ENCODE data around the gene F2RL3.

Gene F2RL3

GRCh38 chr19:16888629-16889365 lies at the start of gene F2RL3:
Gene F2RL3, plus strand, starts transcription at chr19:16888999. Its CDS starts 191 bp downstream, at chr19:16889190.
- no peak for DNase-seq (ENCODE audit: low read depth)

GRCh38 chr19:16841391-16841926 lies 47.3 kb upstream of the F2RL3 start:
- DNase-seq (ENCODE audit: low read depth), result no peak

- no peak for DNase-seq (ENCODE audit: low read depth)
These were observed 41.9 kb upstream of the F2RL3 start for GRCh38 chr19:16846901-16847300.

GRCh38 chr19:16847430-16847829 lies 41.4 kb upstream of the F2RL3 start:
- no peak for DNase-seq (ENCODE audit: low read depth)

- peak; percentile 65 for DNase-seq (ENCODE audit: low read depth)
These were observed 39.6 kb upstream of the F2RL3 start for GRCh38 chr19:16849168-16849567.

GRCh38 chr19:16850133-16850532 lies 38.7 kb upstream of the F2RL3 start:
- no peak for DNase-seq (ENCODE audit: low read depth)

- DNase-seq (ENCODE audit: low read depth), result no peak
These were observed 37.6 kb upstream of the F2RL3 start for GRCh38 chr19:16851031-16851712.

GRCh38 chr19:16853066-16853465 lies 35.7 kb upstream of the F2RL3 start:
- no peak for DNase-seq (ENCODE audit: low read depth)

- no peak for DNase-seq (ENCODE audit: low read depth)
These were observed 32.7 kb upstream of the F2RL3 start for GRCh38 chr19:16856091-16856490.

- no peak for DNase-seq (ENCODE audit: low read depth)
These were observed 29.2 kb upstream of the F2RL3 start for GRCh38 chr19:16859626-16860025.

- DNase-seq (ENCODE audit: low read depth), result peak; percentile 83
These were observed 28.7 kb upstream of the F2RL3 start for GRCh38 chr19:16860118-16860517.

- DNase-seq (ENCODE audit: low read depth), result no peak
These were observed 27.8 kb upstream of the F2RL3 start for GRCh38 chr19:16861011-16861410.

- no peak for DNase-seq (ENCODE audit: low read depth)
These were observed 27.0 kb upstream of the F2RL3 start for GRCh38 chr19:16861834-16862233.

- no peak for DNase-seq (ENCODE audit: low read depth)
These were observed 25.9 kb upstream of the F2RL3 start for GRCh38 chr19:16862826-16863415.

GRCh38 chr19:16867211-16867610 lies 21.6 kb upstream of the F2RL3 start:
- DNase-seq (ENCODE audit: low read depth), result no peak

- DNase-seq (ENCODE audit: low read depth), result no peak
These were observed 20.2 kb upstream of the F2RL3 start for GRCh38 chr19:16868423-16869130.

GRCh38 chr19:16869331-16869972 lies 19.3 kb upstream of the F2RL3 start:
- DNase-seq (ENCODE audit: low read depth), result no peak

- DNase-seq (ENCODE audit: low read depth), result no peak
These were observed 16.9 kb upstream of the F2RL3 start for GRCh38 chr19:16871871-16872270.

- no peak for DNase-seq (ENCODE audit: low read depth)
These were observed 16.1 kb upstream of the F2RL3 start for GRCh38 chr19:16872728-16873127.

GRCh38 chr19:16873594-16873993 lies 15.2 kb upstream of the F2RL3 start:
- no peak for DNase-seq (ENCODE audit: low read depth)

GRCh38 chr19:16874250-16874977 lies 14.4 kb upstream of the F2RL3 start:
- no peak for DNase-seq (ENCODE audit: low read depth)

All from fibroblast of gingiva (primary cell).